ENCODE measurements around the gene TXNRD3. TPM values are rescaled to one million over a fixed set of nuclear protein-coding genes. Genes with fewer than 3 reads are reported as not detected.

The TXNRD3 gene
- total and polyA plus RNA-seq, 2 of the 4 experiments (the other 2 are of a cell fraction) = 3.9 to 8.4 TPM

DNA sequence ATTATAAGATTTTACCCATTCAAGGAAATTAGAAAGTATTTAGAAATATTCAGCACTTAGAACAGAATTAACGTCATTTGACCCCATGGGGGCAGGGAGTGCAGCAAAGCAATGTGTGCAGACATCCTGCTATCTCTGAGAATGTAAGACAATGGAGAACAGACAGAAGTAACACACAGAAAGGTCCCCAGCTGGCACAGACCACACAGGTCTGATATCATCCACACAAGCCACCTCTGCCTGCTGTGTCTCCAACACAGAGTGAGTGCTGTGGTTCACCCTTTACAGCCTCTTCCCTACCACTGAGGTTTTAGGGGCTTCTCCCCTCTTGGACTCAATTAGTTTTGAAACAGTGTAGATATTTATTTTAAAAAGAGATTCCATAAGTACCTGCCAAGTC, 16.1 kb downstream of the TXNRD3 start:
- Histone ChIP-seq H3K79me1 (ENCODE audit: low read depth in 1 of 2, low read length in 2 of 2) (no peaks in the 10 kb centered on the region), H4K20me1 (ENCODE audit: insufficient read depth, low read length) (no peaks in the 10 kb centered on the region), H3K4me3 (ENCODE audit: insufficient read depth, low read depth, low read length) (no peak overlapping the region), H4K91ac (ENCODE audit: insufficient read depth, low read depth, low read length) (no peak overlapping the region), H2AK5ac (ENCODE audit: low read depth, low read length) (no peak overlapping the region), H2BK5ac (ENCODE audit: low read depth, low read length, poor library complexity, severe bottlenecking) (no peak overlapping the region), H3K27ac (ENCODE audit: insufficient read depth, low read length) (no peak overlapping the region), H3K36me3 (ENCODE audit: control insufficient read depth, insufficient read depth, low read length) (peaks cover 7% of the 10 kb centered on the region; the same call in 1 of the 2 replicates), H3K9me3 (ENCODE audit: control insufficient read depth, insufficient read depth, low read length) (no peaks in the 10 kb centered on the region), H3K27me3 (ENCODE audit: control insufficient read depth, insufficient read depth, low read length) (no peaks in the 10 kb centered on the region), H4K8ac (ENCODE audit: low read depth in 2 of 2, low read length in 2 of 2) (no peak overlapping the region), H3K4me2 (ENCODE audit: low read depth, low read length) (no peak overlapping the region), H3K9me1 (ENCODE audit: insufficient read depth, low read length) (no peaks in the 10 kb centered on the region), H4K5ac (ENCODE audit: low read depth, low read length) (no peak overlapping the region), H2AFZ (replicated peaks; ENCODE audit: low read length, poor library complexity) (no peak overlapping the region), H2BK120ac (ENCODE audit: low read depth, low read length) (no peak overlapping the region), H3K4me1 (ENCODE audit: control insufficient read depth, insufficient read depth, low read length) (no peaks in the 10 kb centered on the region), H3K18ac (ENCODE audit: low read depth, low read length) (no peak overlapping the region), H3K4ac (ENCODE audit: low read depth, low read length) (no peak overlapping the region), H3K56ac (ENCODE audit: extremely low read depth, insufficient read depth, low read length) (no peak overlapping the region), H3K9ac (ENCODE audit: low read depth, low read length) (no peak overlapping the region), H2AK9ac (replicated peaks; ENCODE audit: low read depth, low read length, poor library complexity) (no peak overlapping the region), H3K23ac (ENCODE audit: low read depth, low read length) (no peak overlapping the region), H2BK20ac (ENCODE audit: low read depth, low read length) (no peak overlapping the region), H2BK15ac (ENCODE audit: low read depth, low read length) (no peak overlapping the region), H3K14ac (replicated peaks; ENCODE audit: low read depth, low read length) (no peak overlapping the region)
- dilution Hi-C loops (cut with HindIII; ENCODE audit: low sequenced_read_pairs, unreplicated experiment) (no loop called here), in situ Hi-C loops (cut with MboI; ENCODE audit: low sequenced_read_pairs) (no loop called here), intact Hi-C loops (cut with micrococcal nuclease) (no loop called here)
- WGBS, 2 experiments (ENCODE audit: extremely low coverage in 2 of 2, insufficient read length in 1 of 2) = no CpG with 5 or more reads among the region's 1 CpG
- ChIA-PET CTCF (no interaction called here), POLR2A (ENCODE audit: unreplicated experiment) (no interaction called here)
- no peak for ATAC-seq (ENCODE audit: low read depth)
- no peak for DNase-seq
- no peak for TF ChIP-seq RCOR1 (IDR thresholded peaks at IDR 0.05; ENCODE audit: insufficient replicate concordance, low read length)
- no peak for TF ChIP-seq MAFK (IDR thresholded peaks at IDR 0.05; ENCODE audit: low read depth, low read length)
- TF ChIP-seq BHLHE40 (IDR thresholded peaks at IDR 0.05; ENCODE audit: low read depth, low read length) = no peak
- no peak for TF ChIP-seq POLR2A (IDR thresholded peaks at IDR 0.05; ENCODE audit: low read depth, low read length)
- TF ChIP-seq RAD21 (IDR thresholded peaks at IDR 0.05; ENCODE audit: low read length) = no peak
- TF ChIP-seq MAZ (IDR thresholded peaks at IDR 0.05; ENCODE audit: borderline replicate concordance, low read depth, low read length) = no peak
- no peak for TF ChIP-seq SMC3 (IDR thresholded peaks at IDR 0.05; ENCODE audit: low read depth, low read length)
- TF ChIP-seq MXI1 (IDR thresholded peaks at IDR 0.05; ENCODE audit: borderline replicate concordance, low read depth, low read length) = no peak
- no peak for TF ChIP-seq ELK1 (IDR thresholded peaks at IDR 0.05; ENCODE audit: borderline replicate concordance, low read depth, low read length)
- TF ChIP-seq, protein P1, sequence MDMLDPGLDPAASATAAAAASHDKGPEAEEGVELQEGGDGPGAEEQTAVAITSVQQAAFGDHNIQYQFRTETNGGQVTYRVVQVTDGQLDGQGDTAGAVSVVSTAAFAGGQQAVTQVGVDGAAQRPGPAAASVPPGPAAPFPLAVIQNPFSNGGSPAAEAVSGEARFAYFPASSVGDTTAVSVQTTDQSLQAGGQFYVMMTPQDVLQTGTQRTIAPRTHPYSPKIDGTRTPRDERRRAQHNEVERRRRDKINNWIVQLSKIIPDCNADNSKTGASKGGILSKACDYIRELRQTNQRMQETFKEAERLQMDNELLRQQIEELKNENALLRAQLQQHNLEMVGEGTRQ (IDR thresholded peaks at IDR 0.05; ENCODE audit: low read depth, low read length) = no peak
- TF ChIP-seq NFE2L2 (IDR thresholded peaks at IDR 0.05; ENCODE audit: low read depth, low read length) = no peak
- no peak for TF ChIP-seq CHD1 (IDR thresholded peaks at IDR 0.05; ENCODE audit: low read depth, low read length)
- TF ChIP-seq FOS (IDR thresholded peaks at IDR 0.05; ENCODE audit: low read depth, low read length) = no peak
- TF ChIP-seq CTCF (conservative IDR thresholded peaks at IDR 0.05; ENCODE audit: low read depth, low read length) = no peak
- no peak for TF ChIP-seq CEBPB (IDR thresholded peaks at IDR 0.05; ENCODE audit: low read depth, low read length)
- no peak for TF ChIP-seq RFX5 (IDR thresholded peaks at IDR 0.05; ENCODE audit: low read depth, low read length)
- no TSS peak for BruUV-seq (replicated peaks)
